ENCODE measurements around the gene CCSER1.

DNA sequence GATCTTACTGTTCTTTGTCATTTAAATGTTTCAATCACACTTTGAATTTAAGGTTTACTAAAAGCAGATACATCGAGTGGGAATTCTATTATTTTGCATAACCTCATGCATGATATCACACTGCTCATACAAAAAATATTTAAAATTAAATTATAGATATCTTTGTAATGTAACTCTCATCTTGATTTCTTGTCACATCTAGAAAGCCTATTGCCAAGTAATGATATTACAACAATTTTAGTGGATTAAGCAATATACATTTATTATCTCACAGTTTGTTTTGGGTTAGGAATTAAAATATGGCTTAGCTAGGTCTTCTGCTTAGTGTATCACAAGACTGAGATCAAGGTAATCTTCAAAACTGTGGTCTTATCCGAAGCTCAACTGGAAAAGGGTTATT, 865.0 kb downstream of the CCSER1 start:
- TF ChIP-seq, protein P1, sequence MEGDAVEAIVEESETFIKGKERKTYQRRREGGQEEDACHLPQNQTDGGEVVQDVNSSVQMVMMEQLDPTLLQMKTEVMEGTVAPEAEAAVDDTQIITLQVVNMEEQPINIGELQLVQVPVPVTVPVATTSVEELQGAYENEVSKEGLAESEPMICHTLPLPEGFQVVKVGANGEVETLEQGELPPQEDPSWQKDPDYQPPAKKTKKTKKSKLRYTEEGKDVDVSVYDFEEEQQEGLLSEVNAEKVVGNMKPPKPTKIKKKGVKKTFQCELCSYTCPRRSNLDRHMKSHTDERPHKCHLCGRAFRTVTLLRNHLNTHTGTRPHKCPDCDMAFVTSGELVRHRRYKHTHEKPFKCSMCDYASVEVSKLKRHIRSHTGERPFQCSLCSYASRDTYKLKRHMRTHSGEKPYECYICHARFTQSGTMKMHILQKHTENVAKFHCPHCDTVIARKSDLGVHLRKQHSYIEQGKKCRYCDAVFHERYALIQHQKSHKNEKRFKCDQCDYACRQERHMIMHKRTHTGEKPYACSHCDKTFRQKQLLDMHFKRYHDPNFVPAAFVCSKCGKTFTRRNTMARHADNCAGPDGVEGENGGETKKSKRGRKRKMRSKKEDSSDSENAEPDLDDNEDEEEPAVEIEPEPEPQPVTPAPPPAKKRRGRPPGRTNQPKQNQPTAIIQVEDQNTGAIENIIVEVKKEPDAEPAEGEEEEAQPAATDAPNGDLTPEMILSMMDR (IDR thresholded peaks at IDR 0.05; ENCODE audit: poor library complexity): no peak
- no peak for TF ChIP-seq EZH2 (IDR thresholded peaks at IDR 0.05; ENCODE audit: borderline replicate concordance)

All from hepatocyte (in vitro differentiated cells).